H1 (cell line): ENCODE results near the gene ARSK. TPM values are rescaled to one million over a fixed set of nuclear protein-coding genes. Genes with fewer than 3 reads are reported as not detected.

Experiments
- CTCF ChIA-PET: fragments of 300-600 bp; sonication (Branson Sonifier 250); formaldehyde crosslinking; loops from one replicate; lab custom pipeline; 2021; ENCODE audit not compliant: partially characterized antibody; lab: Charles Lee
- POLR2A ChIA-PET: fragments of 300-600 bp; sonication (Branson Sonifier 250); formaldehyde crosslinking; loops from one replicate; lab custom pipeline; 2021; ENCODE audit warnings: inconsistent platforms; ENCODE audit not compliant: partially characterized antibody; lab: Charles Lee
- DNase-seq, 2 experiments: peaks; one replicate each; pipeline versions ENCODE4 v3.0.0 to v3.0.0-alpha.2; 2010 to 2022; ENCODE audit warnings: low spot score in 2 of 2, low read depth in 1 of 2, mixed read lengths in 1 of 2
- FAIRE-seq: peaks from 2 replicates; lab custom pipeline; 2011; peaks lifted over from hg19 to GRCh38; lab: Jason Lieb, UNC
- H2AFZ ChIP-seq: 2 replicates; pipeline ENCODE4 v1.8.1; 2012; ENCODE audit warnings: low read length, inconsistent platforms
- H2AK5ac ChIP-seq: 2 replicates; pipeline ENCODE4 v1.6.1; 2013; ENCODE audit warnings: low read depth, low read length
- H2BK120ac ChIP-seq: replicated peaks from 2 replicates; pipeline ENCODE3; 2013; ENCODE audit warnings: low read depth, low read length, inconsistent platforms
- H2BK12ac ChIP-seq: 2 replicates; pipeline ENCODE4 v1.6.1; 2013; ENCODE audit warnings: low read depth, low read length
- H2BK15ac ChIP-seq: 2 replicates; pipeline ENCODE4 v1.6.1; 2013; ENCODE audit warnings: low read length
- H2BK20ac ChIP-seq: 2 replicates; pipeline ENCODE4 v1.6.1; 2013; ENCODE audit warnings: low read length
- H2BK5ac ChIP-seq: 2 replicates; pipeline ENCODE4 v1.6.1; 2013; ENCODE audit warnings: low read depth, low read length
- H3K14ac ChIP-seq: 2 replicates; pipeline ENCODE4 v1.6.1; 2013; ENCODE audit warnings: inconsistent platforms; ENCODE audit not compliant: insufficient read length
- H3K18ac ChIP-seq: 2 replicates; pipeline ENCODE4 v1.6.1; 2013; ENCODE audit warnings: low read length; ENCODE audit errors: extremely low read depth
- H3K23ac ChIP-seq: 2 replicates; pipeline ENCODE4 v1.6.1; 2013; ENCODE audit warnings: inconsistent platforms; ENCODE audit not compliant: insufficient read length
- H3K23me2 ChIP-seq: 2 replicates; pipeline ENCODE4 v1.6.1; 2013; ENCODE audit warnings: low read depth, low read length
- H3K27ac ChIP-seq: 2 replicates; pipeline ENCODE4 v1.6.1; 2011; ENCODE audit warnings: low read depth, low read length, inconsistent platforms
- H3K27me3 ChIP-seq, 4 experiments: replicated peaks in 1 of 4; 1 replicate in 1 of 4; 2 replicates in 3 of 4; pipeline versions ENCODE4 v1.6.1 to v1.8.1; 2011 to 2013; ENCODE audit warnings: low read length in 3 of 4, mild to moderate bottlenecking in 3 of 4, inconsistent platforms in 2 of 4, mixed read lengths in 2 of 4, moderate library complexity in 1 of 4; ENCODE audit not compliant: control insufficient read depth in 3 of 4, insufficient read depth in 3 of 4; ENCODE audit errors: extremely low read depth in 1 of 4
- H3K36me3 ChIP-seq, 4 experiments: 2 replicates each; pipeline versions ENCODE4 v1.6.1 to v1.8.1; 2011 to 2013; ENCODE audit warnings: mild to moderate bottlenecking in 4 of 4, low read length in 3 of 4, moderate library complexity in 2 of 4, control low read depth in 1 of 4, inconsistent platforms in 1 of 4; ENCODE audit not compliant: insufficient read depth in 4 of 4, control insufficient read depth in 2 of 4
- H3K4ac ChIP-seq: replicated peaks from 2 replicates; pipeline ENCODE3; 2013; ENCODE audit warnings: low read length, low read depth, mixed read lengths, inconsistent platforms; ENCODE audit not compliant: insufficient read length
- H3K4me1 ChIP-seq, 4 experiments: replicated peaks in 1 of 4; 1 replicate in 1 of 4; 2 replicates in 3 of 4; pipeline versions ENCODE4 v1.6.1 to v1.8.1; 2011 to 2013; ENCODE audit warnings: low read length in 3 of 4, inconsistent platforms in 2 of 4, mixed read lengths in 1 of 4; ENCODE audit not compliant: insufficient read depth in 4 of 4, control insufficient read depth in 3 of 4
- H3K4me2 ChIP-seq, 2 experiments: 2 replicates each; pipeline versions ENCODE4 v1.6.1 to v1.8.1; 2011 to 2013; ENCODE audit warnings: low read depth in 2 of 2, low read length in 2 of 2, control low read depth in 1 of 2, inconsistent platforms in 1 of 2, mild to moderate bottlenecking in 1 of 2; ENCODE audit not compliant: insufficient read depth in 1 of 2
- H3K4me3 ChIP-seq, 4 experiments: fragments of 200-600, 300-600 bp in 1 of 4; sonication (generic), shearing (Covaris generic), sonication (Bioruptor Twin) in 1 of 4; 2 replicates each; pipeline versions ENCODE4 v1.5.1 to v1.8.1; 2011 to 2016; ENCODE audit warnings: low read length in 4 of 4, low read depth in 3 of 4, control low read depth in 2 of 4, inconsistent platforms in 2 of 4, mild to moderate bottlenecking in 2 of 4, mixed read lengths in 1 of 4, moderate library complexity in 1 of 4; ENCODE audit not compliant: insufficient read depth in 2 of 4; ENCODE audit errors: extremely low read depth in 1 of 4
- H3K56ac ChIP-seq: replicated peaks from 2 replicates; pipeline ENCODE3; 2013; ENCODE audit warnings: low read depth, mild to moderate bottlenecking, mixed read lengths, low read length, inconsistent platforms; ENCODE audit not compliant: insufficient read length
- H3K79me1 ChIP-seq: 2 replicates; pipeline ENCODE4 v1.6.1; 2013; ENCODE audit warnings: low read depth, low read length, control low read depth
- H3K79me2 ChIP-seq, 2 experiments: 2 replicates each; pipeline versions ENCODE4 v1.6.1 to v1.8.1; 2012 to 2013; ENCODE audit warnings: low read length in 2 of 2, mild to moderate bottlenecking in 2 of 2, inconsistent platforms in 1 of 2; ENCODE audit not compliant: insufficient read depth in 2 of 2, control insufficient read depth in 1 of 2
- H3K9ac ChIP-seq, 4 experiments: replicated peaks in 1 of 4; 1 replicate in 1 of 4; 2 replicates in 3 of 4; pipeline versions ENCODE4 v1.6.1 to v1.8.1; 2011 to 2013; ENCODE audit warnings: low read depth in 3 of 4, low read length in 3 of 4, control low read depth in 2 of 4, mild to moderate bottlenecking in 2 of 4, moderate library complexity in 2 of 4, inconsistent platforms in 1 of 4; ENCODE audit errors: extremely low read depth in 1 of 4
- H3K9me3 ChIP-seq, 2 experiments: 2 replicates each; pipeline versions ENCODE4 v1.6.1 to v1.8.1; 2012 to 2013; ENCODE audit warnings: mild to moderate bottlenecking in 2 of 2, moderate library complexity in 2 of 2, control low read depth in 1 of 2, inconsistent platforms in 1 of 2, low read depth in 1 of 2, low read length in 1 of 2, mixed read lengths in 1 of 2; ENCODE audit not compliant: insufficient read depth in 2 of 2
- H4K20me1 ChIP-seq, 2 experiments: replicated peaks in 1 of 2; 2 replicates each; pipeline versions ENCODE3 to v1.8.1; 2011 to 2013; ENCODE audit warnings: inconsistent platforms in 2 of 2, low read length in 2 of 2, mild to moderate bottlenecking in 1 of 2; ENCODE audit not compliant: insufficient read depth in 2 of 2, control insufficient read depth in 1 of 2
- H4K5ac ChIP-seq: 2 replicates; pipeline ENCODE4 v1.6.1; 2013; ENCODE audit warnings: low read length, low read depth, mixed read lengths, inconsistent platforms; ENCODE audit not compliant: insufficient read length
- H4K8ac ChIP-seq: 2 replicates; pipeline ENCODE4 v1.8.0; 2013; ENCODE audit warnings: mild to moderate bottlenecking, moderate library complexity, low read length, inconsistent platforms; ENCODE audit not compliant: insufficient read depth; ENCODE audit errors: extremely low read depth
- H4K91ac ChIP-seq: replicated peaks from 2 replicates; pipeline ENCODE3; 2013; ENCODE audit warnings: low read length, mixed read lengths, inconsistent platforms; ENCODE audit not compliant: insufficient read length
- EZH2 ChIP-seq: fragments of 200-600 bp; sonication (generic); IDR thresholded peaks from 2 replicates; pipeline ENCODE4 v1.7.1; 2012; ENCODE audit warnings: low read depth, mild to moderate bottlenecking, moderate library complexity, low read length, inconsistent platforms; ENCODE audit not compliant: severe bottlenecking
- GTF2F1 ChIP-seq: IDR thresholded peaks from 2 replicates; pipeline ENCODE4 v1.6.1; 2012; ENCODE audit warnings: low read depth, low read length, improper control_type of control experiment, borderline replicate concordance
- HDAC6 ChIP-seq: IDR thresholded peaks from one replicate; pipeline ENCODE4 v1.7.1; 2012; ENCODE audit warnings: low read depth, mild to moderate bottlenecking, inconsistent platforms, low read length, moderate library complexity
- NRF1 ChIP-seq: IDR thresholded peaks from 2 replicates; pipeline ENCODE4 v1.6.1; 2011; ENCODE audit warnings: mild to moderate bottlenecking, low read depth, low read length, improper control_type of control experiment
- RNF2 ChIP-seq: fragments of 200-900, 300-1000 bp; sonication (generic); IDR thresholded peaks from 2 replicates; pipeline ENCODE4 v1.7.1; 2016; ENCODE audit warnings: borderline replicate concordance, low read depth, mild to moderate bottlenecking, antibody characterized with exemption, low read length; ENCODE audit not compliant: poor library complexity, severe bottlenecking; ENCODE audit errors: missing control alignments
- SP1 ChIP-seq: IDR thresholded peaks from 2 replicates; pipeline ENCODE4 v1.6.1; 2011; ENCODE audit warnings: low read depth, low read length
- TBP ChIP-seq: IDR thresholded peaks from 2 replicates; pipeline ENCODE4 v1.6.1; 2011; ENCODE audit warnings: low read depth, low read length, improper control_type of control experiment
- TEAD4 ChIP-seq: IDR thresholded peaks from 2 replicates; pipeline ENCODE4 v1.6.1; 2012; ENCODE audit warnings: low read depth, low read length, inconsistent platforms, mixed read lengths
- YY1 ChIP-seq: IDR thresholded peaks from 2 replicates; pipeline ENCODE4 v1.6.1; 2011; ENCODE audit warnings: low read depth, mild to moderate bottlenecking, low read length
- WGBS, 2 experiments: shearing (Covaris generic) in 1 of 2; methylation state at CpG; one replicate each; pipeline versions ENCODE4 v1.1.6 to v1.1.7; 2013 to 2015; ENCODE audit warnings: low lambda C conversion rate in 2 of 2, mixed read lengths in 2 of 2, inconsistent platforms in 1 of 2, low coverage in 1 of 2, missing lambda C conversion rate in 1 of 2; ENCODE audit not compliant: insufficient replicate concordance in 2 of 2, insufficient coverage in 1 of 2, insufficient read length in 1 of 2; ENCODE audit errors: extremely low coverage in 1 of 2, missing lambda C conversion rate in 1 of 2; 5-methylcytosine and 5-hydroxymethylcytosine counted together
- polyA plus RNA-seq, 7 experiments: library from polyadenylated mRNA; depleted of rRNA in 3 of 7; stranded (reverse) in 5 of 7; unstranded in 2 of 7; fragments of >200 nt in 5 of 7; fragments of 200-250 nt in 2 of 7; gene quantifications; 1 replicate in 5 of 7; 2 replicates in 1 of 7; 4 replicates in 1 of 7; pipeline versions ENCODE4 v1.2.1 to v1.2.3, GENCODE V29; 2011 to 2013; ENCODE audit warnings: missing spikeins in 2 of 7, mixed read lengths in 2 of 7
- total RNA-seq: library from RNA; stranded (reverse); fragmentation: NEBNext Ultra II Directional; extraction: Animal tissue kit (Norgen Biotek cat#: 25700); gene quantifications from 2 replicates; pipeline ENCODE4 v1.2.1, GENCODE V29; 2021

ARSK gene
- total and polyA plus RNA-seq, 2 of the 8 experiments (the other 6 are each of a cell fraction or from before 2014, with no cell fraction given), result 8.4 to 14.1 TPM

- FAIRE-seq (no peak), DNase-seq (no peak)
- H2BK15ac ChIP-seq, result no peak overlapping the region
- H2BK12ac ChIP-seq, result no peak overlapping the region
- no peak overlapping the region for H4K5ac ChIP-seq
- H3K9me3 ChIP-seq, result peaks cover 13 to 20% of the 10 kb centered on the region in 2 experiments
- no peak overlapping the region for H4K91ac ChIP-seq
- H2AFZ ChIP-seq, result no peak overlapping the region
- H2BK20ac ChIP-seq, result no peak overlapping the region
- H3K4me3 ChIP-seq, result no peak overlapping the region
- POLR2A ChIA-PET, result no interaction called here
- H3K27ac ChIP-seq, result no peak overlapping the region
- no peaks in the 10 kb centered on the region for H3K23me2 ChIP-seq
- no peaks in the 10 kb centered on the region for H3K79me1 ChIP-seq
- WGBS, 2 experiments, result 84% methylated on average over 4 of the region's 4 CpGs; no CpG with 5 or more reads in 1 of the 2 experiments
- no peak overlapping the region for H3K18ac ChIP-seq
- no peak overlapping the region for H3K4ac ChIP-seq
- H2BK120ac ChIP-seq, result no peak overlapping the region
- H3K79me2 ChIP-seq, result no peaks in the 10 kb centered on the region
- no peak overlapping the region for H2AK5ac ChIP-seq
- no peak overlapping the region for H3K14ac ChIP-seq
- no peak overlapping the region for H3K4me2 ChIP-seq
- H3K56ac ChIP-seq, result no peak overlapping the region
- CTCF ChIA-PET, result interaction anchor here (0.6 kb wide), 1 partner anchor 558 kb away, joined by 3 read pairs; no protein-coding TSS in a partner anchor
- no peak overlapping the region for H3K9ac ChIP-seq
- H4K20me1 ChIP-seq, result no peaks in the 10 kb centered on the region
- no peaks in the 10 kb centered on the region for H3K36me3 ChIP-seq
- H3K27me3 ChIP-seq, result 0 out of 7 replicates have a peak, but pooled peaks cover 0 to 3% (median 0%) of the 10 kb centered on the region in 4 experiments
- H4K8ac ChIP-seq, result no peak overlapping the region
- TF ChIP-seq GTF2F1 (no peak), TBP (no peak), EZH2 (no peak), SP1 (no peak), RNF2 (no peak), HDAC6 (no peak), NRF1 (no peak), YY1 (no peak), TEAD4 (no peak)
- no peaks in the 10 kb centered on the region for H3K4me1 ChIP-seq
- H3K23ac ChIP-seq, result no peak overlapping the region
- no peak overlapping the region for H2BK5ac ChIP-seq
Measured at GRCh38 chr5:95627971-95628810, 73.3 kb downstream of the ARSK start.
